Mucosa of stomach (tissue), 1 donor: ENCODE results near the gene AFTPH.
A peak's percentile ranks its signal among the peaks of the same experiment; 100 is the strongest.

Experiments
- H3K27me3 ChIP-seq: one replicate; pipeline ENCODE4 v1.7.0; 2013; ENCODE audit warnings: mild to moderate bottlenecking, low read length; ENCODE audit not compliant: control insufficient read depth, insufficient read depth
- H3K36me3 ChIP-seq: one replicate; pipeline ENCODE4 v1.7.0; 2013; ENCODE audit warnings: low read length; ENCODE audit not compliant: control insufficient read depth, insufficient read depth
- H3K4me1 ChIP-seq: one replicate; pipeline ENCODE4 v1.7.0; 2013; ENCODE audit warnings: mild to moderate bottlenecking, low read length; ENCODE audit not compliant: control insufficient read depth, insufficient read depth
- H3K4me3 ChIP-seq: one replicate; pipeline ENCODE4 v1.7.0; 2013; ENCODE audit warnings: low read length
- H3K9ac ChIP-seq: one replicate; pipeline ENCODE4 v1.7.0; 2013; ENCODE audit warnings: mild to moderate bottlenecking, low read length, moderate library complexity
- H3K9me3 ChIP-seq: one replicate; pipeline ENCODE4 v1.7.0; 2013; ENCODE audit warnings: mild to moderate bottlenecking, low read length, moderate library complexity; ENCODE audit not compliant: control insufficient read depth
- donor health status: Pancreatic carcinoma.

AFTPH gene

GRCh38 chr2:64487256-64488049 is 36.7 kb upstream of the AFTPH start:
- H3K36me3 ChIP-seq, result no peaks in the 10 kb centered on the region
- H3K4me1 ChIP-seq, result peaks cover 8% of the 10 kb centered on the region
- no peak overlapping the region for H3K4me3 ChIP-seq
- no peaks in the 10 kb centered on the region for H3K9me3 ChIP-seq
- no peak overlapping the region for H3K9ac ChIP-seq
- no peaks in the 10 kb centered on the region for H3K27me3 ChIP-seq

- Histone ChIP-seq H3K36me3 (no peaks in the 10 kb centered on the region), H3K4me3 (no peak overlapping the region), H3K9me3 (no peaks in the 10 kb centered on the region), H3K4me1 (peaks cover 3% of the 10 kb centered on the region), H3K9ac (peak overlapping the region; percentile 37), H3K27me3 (no peaks in the 10 kb centered on the region)
These were observed 35.8 kb upstream of the AFTPH start for GRCh38 chr2:64488050-64488974.

DNA sequence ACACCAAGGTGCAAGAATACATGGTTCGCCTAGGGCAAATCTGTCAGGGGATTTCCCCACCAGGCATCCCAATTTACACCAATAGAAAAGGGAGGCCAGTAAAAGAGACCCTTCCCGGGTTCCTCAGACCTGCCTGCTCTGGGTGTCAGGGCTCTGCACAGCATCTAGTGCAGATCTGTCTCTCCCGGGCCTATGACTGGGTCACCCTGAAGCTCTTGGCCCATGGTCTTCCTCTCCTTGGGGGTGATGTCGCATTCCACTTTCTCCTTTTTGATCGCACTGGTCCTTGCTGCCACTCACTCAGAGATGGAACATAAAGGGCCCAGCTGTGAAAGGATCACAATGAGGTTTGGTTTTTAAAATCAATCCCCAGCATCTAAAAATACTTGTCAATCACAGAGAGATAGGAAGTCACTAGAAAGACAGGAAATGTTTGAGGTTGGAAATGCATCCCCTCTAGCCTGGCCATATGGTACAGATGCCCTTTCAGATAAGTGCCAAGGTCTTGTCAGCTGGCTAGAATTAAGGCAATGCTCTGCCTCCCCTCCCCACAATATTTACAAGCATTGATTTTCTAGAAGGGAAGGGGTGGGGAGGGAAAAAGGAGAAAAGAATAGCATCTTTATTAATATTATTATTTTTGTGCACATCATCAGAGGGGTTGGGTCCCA is 34.9 kb upstream of the AFTPH start:
- Histone ChIP-seq H3K9me3 (no peaks in the 10 kb centered on the region), H3K27me3 (no peaks in the 10 kb centered on the region), H3K4me3 (no peak overlapping the region), H3K4me1 (peaks cover 3% of the 10 kb centered on the region), H3K36me3 (no peaks in the 10 kb centered on the region), H3K9ac (no peak overlapping the region)

DNA sequence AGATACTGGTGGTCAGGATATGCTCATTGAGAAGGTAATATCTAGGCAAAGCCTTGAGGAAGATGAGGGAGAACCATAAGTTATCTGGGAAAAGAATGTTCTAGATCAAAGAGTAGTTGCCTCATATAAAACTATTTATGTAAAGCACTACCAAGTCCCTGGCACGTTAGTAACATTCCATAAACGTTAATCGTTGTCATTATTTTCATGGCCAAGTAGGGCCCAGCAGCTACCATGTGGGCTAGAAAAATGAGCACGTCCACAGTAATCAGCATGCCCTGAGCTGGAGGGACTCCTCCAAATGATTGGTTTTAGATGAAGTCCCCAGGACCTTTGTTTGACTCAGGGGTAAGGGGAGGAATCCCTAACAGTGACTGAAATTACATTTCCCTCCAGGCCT is 32.7 kb upstream of the AFTPH start:
- H3K27me3 ChIP-seq, result no peaks in the 10 kb centered on the region
- no peaks in the 10 kb centered on the region for H3K9me3 ChIP-seq
- no peak overlapping the region for H3K4me3 ChIP-seq
- H3K9ac ChIP-seq, result no peak overlapping the region
- no peaks in the 10 kb centered on the region for H3K36me3 ChIP-seq
- H3K4me1 ChIP-seq, result peaks cover 3% of the 10 kb centered on the region

GRCh38 chr2:64492272-64492671 is 31.9 kb upstream of the AFTPH start:
- H3K27me3 ChIP-seq, result no peaks in the 10 kb centered on the region
- no peak overlapping the region for H3K4me3 ChIP-seq
- H3K4me1 ChIP-seq, result peaks cover 3% of the 10 kb centered on the region
- no peaks in the 10 kb centered on the region for H3K9me3 ChIP-seq
- H3K9ac ChIP-seq, result no peak overlapping the region
- no peaks in the 10 kb centered on the region for H3K36me3 ChIP-seq

- Histone ChIP-seq H3K9ac (no peak overlapping the region), H3K9me3 (no peaks in the 10 kb centered on the region), H3K27me3 (no peaks in the 10 kb centered on the region), H3K4me3 (no peak overlapping the region), H3K36me3 (no peaks in the 10 kb centered on the region), H3K4me1 (peaks cover 3% of the 10 kb centered on the region)
These were observed 31.3 kb upstream of the AFTPH start for GRCh38 chr2:64492821-64493220.

DNA sequence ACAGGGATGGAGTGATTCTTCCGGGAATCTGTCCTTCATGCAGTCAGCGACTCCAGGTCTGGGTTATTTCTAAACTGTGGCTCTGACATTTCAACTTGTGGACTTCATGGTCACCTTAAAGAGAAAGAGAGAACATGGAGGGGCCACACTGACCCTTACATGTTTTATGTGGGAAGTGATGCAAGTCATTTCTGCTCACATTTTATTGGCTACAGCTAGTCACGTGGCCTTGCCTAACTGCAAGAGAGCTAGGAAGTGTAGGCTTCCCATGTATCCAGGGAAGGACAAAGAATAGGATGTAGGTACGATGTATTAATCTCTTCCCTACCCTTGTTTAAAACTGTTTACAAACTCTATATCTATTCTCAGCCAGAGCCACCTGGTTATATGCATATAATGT is 30.3 kb upstream of the AFTPH start:
- Histone ChIP-seq H3K4me1 (no peaks in the 10 kb centered on the region), H3K27me3 (no peaks in the 10 kb centered on the region), H3K36me3 (no peaks in the 10 kb centered on the region), H3K9ac (no peak overlapping the region), H3K9me3 (no peaks in the 10 kb centered on the region), H3K4me3 (no peak overlapping the region)

- Histone ChIP-seq H3K27me3 (no peaks in the 10 kb centered on the region), H3K36me3 (no peaks in the 10 kb centered on the region), H3K4me3 (no peak overlapping the region), H3K9me3 (no peaks in the 10 kb centered on the region), H3K4me1 (no peaks in the 10 kb centered on the region), H3K9ac (no peak overlapping the region)
These were observed 25.7 kb upstream of the AFTPH start for GRCh38 chr2:64498438-64498837.

DNA sequence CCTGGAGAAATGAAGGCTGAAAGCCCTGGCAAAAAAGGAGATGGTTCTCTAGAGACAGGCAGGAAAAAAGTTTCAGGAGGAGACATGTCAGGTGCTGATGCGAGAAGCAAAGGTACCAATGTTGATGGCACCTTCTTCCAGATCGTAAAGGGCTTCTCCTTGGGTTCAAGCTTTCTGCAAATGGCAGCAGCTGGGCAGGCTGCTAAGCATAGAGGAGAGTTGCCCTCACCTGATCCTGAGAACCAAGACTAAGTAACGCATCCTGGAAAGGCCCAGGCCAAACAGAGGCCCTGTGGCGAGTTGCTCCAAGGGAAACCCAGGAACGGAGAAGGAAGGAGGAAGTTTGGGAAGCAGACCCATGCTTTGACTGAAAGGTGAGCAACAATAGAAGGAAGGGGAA is 23.6 kb upstream of the AFTPH start:
- Histone ChIP-seq H3K9me3 (no peaks in the 10 kb centered on the region), H3K4me1 (no peaks in the 10 kb centered on the region), H3K27me3 (no peaks in the 10 kb centered on the region), H3K36me3 (no peaks in the 10 kb centered on the region), H3K9ac (no peak overlapping the region), H3K4me3 (no peak overlapping the region)

GRCh38 chr2:64501946-64502345 is 22.2 kb upstream of the AFTPH start:
- H3K9me3 ChIP-seq, result no peaks in the 10 kb centered on the region
- H3K4me3 ChIP-seq, result no peak overlapping the region
- H3K27me3 ChIP-seq, result no peaks in the 10 kb centered on the region
- H3K4me1 ChIP-seq, result no peaks in the 10 kb centered on the region
- no peak overlapping the region for H3K9ac ChIP-seq
- no peaks in the 10 kb centered on the region for H3K36me3 ChIP-seq

GRCh38 chr2:64502860-64503259 is 21.3 kb upstream of the AFTPH start:
- no peaks in the 10 kb centered on the region for H3K27me3 ChIP-seq
- H3K4me3 ChIP-seq, result no peak overlapping the region
- H3K9ac ChIP-seq, result no peak overlapping the region
- H3K4me1 ChIP-seq, result peaks cover 5% of the 10 kb centered on the region
- no peaks in the 10 kb centered on the region for H3K9me3 ChIP-seq
- no peaks in the 10 kb centered on the region for H3K36me3 ChIP-seq
